ENCODE data around the gene FAM131B.

The FAM131B gene

DNA sequence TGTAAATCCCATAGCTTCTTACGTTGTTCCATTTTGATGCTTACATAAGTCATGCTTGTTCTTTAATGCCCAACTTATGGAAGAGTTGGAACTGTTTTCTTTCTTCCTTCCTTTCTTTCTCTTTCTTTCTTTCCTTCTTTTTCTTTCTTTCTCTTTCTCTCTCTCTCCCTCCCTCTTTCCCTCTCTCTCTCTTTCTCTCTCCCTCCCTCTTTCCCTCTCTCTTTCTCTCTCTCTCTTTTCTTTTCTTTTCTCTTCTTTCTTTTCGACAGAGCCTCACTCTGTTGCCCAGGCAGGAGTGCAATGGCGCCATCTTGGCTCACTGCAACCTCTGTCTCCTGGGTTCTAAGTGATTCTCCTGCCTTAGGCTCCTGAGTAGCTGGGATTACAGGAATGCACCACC is 18.9 kb downstream of the FAM131B start:
- H3K27me3 ChIP-seq (ENCODE audit: insufficient read depth, low read length, poor library complexity), result peaks cover 16% of the 10 kb centered on the region
- no peaks in the 10 kb centered on the region for H3K9me3 ChIP-seq (ENCODE audit: insufficient read depth, low read length, severe bottlenecking)
- TF ChIP-seq, protein P1, sequence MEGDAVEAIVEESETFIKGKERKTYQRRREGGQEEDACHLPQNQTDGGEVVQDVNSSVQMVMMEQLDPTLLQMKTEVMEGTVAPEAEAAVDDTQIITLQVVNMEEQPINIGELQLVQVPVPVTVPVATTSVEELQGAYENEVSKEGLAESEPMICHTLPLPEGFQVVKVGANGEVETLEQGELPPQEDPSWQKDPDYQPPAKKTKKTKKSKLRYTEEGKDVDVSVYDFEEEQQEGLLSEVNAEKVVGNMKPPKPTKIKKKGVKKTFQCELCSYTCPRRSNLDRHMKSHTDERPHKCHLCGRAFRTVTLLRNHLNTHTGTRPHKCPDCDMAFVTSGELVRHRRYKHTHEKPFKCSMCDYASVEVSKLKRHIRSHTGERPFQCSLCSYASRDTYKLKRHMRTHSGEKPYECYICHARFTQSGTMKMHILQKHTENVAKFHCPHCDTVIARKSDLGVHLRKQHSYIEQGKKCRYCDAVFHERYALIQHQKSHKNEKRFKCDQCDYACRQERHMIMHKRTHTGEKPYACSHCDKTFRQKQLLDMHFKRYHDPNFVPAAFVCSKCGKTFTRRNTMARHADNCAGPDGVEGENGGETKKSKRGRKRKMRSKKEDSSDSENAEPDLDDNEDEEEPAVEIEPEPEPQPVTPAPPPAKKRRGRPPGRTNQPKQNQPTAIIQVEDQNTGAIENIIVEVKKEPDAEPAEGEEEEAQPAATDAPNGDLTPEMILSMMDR (IDR thresholded peaks at IDR 0.05; ENCODE audit: borderline replicate concordance, extremely low read depth, low read length, poor library complexity, severe bottlenecking), result no peak
- TF ChIP-seq EZH2 (IDR thresholded peaks at IDR 0.05; ENCODE audit: borderline replicate concordance, low read depth, low read length, severe bottlenecking), result no peak
- ATAC-seq (ENCODE audit: insufficient read depth, low read depth), result no peak
- no peak overlapping the region for H3K4me2 ChIP-seq (ENCODE audit: insufficient read depth, low read length)
- H4K20me1 ChIP-seq (ENCODE audit: insufficient read depth, low read length), result no peaks in the 10 kb centered on the region
- H3K79me2 ChIP-seq (ENCODE audit: insufficient read depth, low read length), result no peaks in the 10 kb centered on the region
- no peak for DNase-seq
- H3K4me3 ChIP-seq (ENCODE audit: low read depth in 1 of 2, low read length in 2 of 2), result no peak overlapping the region
- no peak overlapping the region for H2AFZ ChIP-seq (ENCODE audit: low read depth, low read length)
- H3K36me3 ChIP-seq (ENCODE audit: insufficient read depth, low read length), result no peaks in the 10 kb centered on the region
- H3K27ac ChIP-seq (ENCODE audit: low read length), result no peak overlapping the region
- no peak overlapping the region for H3K9ac ChIP-seq (ENCODE audit: low read depth, low read length)
- H3K4me1 ChIP-seq (ENCODE audit: insufficient read depth, low read length), result no peaks in the 10 kb centered on the region

- H3K27ac ChIP-seq (ENCODE audit: low read length), result no peak overlapping the region
- TF ChIP-seq EZH2 (IDR thresholded peaks at IDR 0.05; ENCODE audit: borderline replicate concordance, low read depth, low read length, severe bottlenecking), result no peak
- TF ChIP-seq, protein P1 (IDR thresholded peaks at IDR 0.05; ENCODE audit: borderline replicate concordance, extremely low read depth, low read length, poor library complexity, severe bottlenecking), result no peak
- no peaks in the 10 kb centered on the region for H3K36me3 ChIP-seq (ENCODE audit: insufficient read depth, low read length)
- H3K4me3 ChIP-seq (ENCODE audit: low read depth in 1 of 2, low read length in 2 of 2), result no peak overlapping the region
- no peaks in the 10 kb centered on the region for H3K9me3 ChIP-seq (ENCODE audit: insufficient read depth, low read length, severe bottlenecking)
- no peaks in the 10 kb centered on the region for H3K79me2 ChIP-seq (ENCODE audit: insufficient read depth, low read length)
- H3K4me1 ChIP-seq (ENCODE audit: insufficient read depth, low read length), result no peaks in the 10 kb centered on the region
- no peak overlapping the region for H2AFZ ChIP-seq (ENCODE audit: low read depth, low read length)
- ATAC-seq (ENCODE audit: insufficient read depth, low read depth) (no peak), DNase-seq (no peak)
- H3K27me3 ChIP-seq (ENCODE audit: insufficient read depth, low read length, poor library complexity), result peaks cover 13% of the 10 kb centered on the region
- H3K9ac ChIP-seq (ENCODE audit: low read depth, low read length), result no peak overlapping the region
- no peak overlapping the region for H3K4me2 ChIP-seq (ENCODE audit: insufficient read depth, low read length)
- H4K20me1 ChIP-seq (ENCODE audit: insufficient read depth, low read length), result no peaks in the 10 kb centered on the region
Observed at GRCh38 chr7:143341842-143342241, 20.7 kb downstream of the FAM131B start.

DNA sequence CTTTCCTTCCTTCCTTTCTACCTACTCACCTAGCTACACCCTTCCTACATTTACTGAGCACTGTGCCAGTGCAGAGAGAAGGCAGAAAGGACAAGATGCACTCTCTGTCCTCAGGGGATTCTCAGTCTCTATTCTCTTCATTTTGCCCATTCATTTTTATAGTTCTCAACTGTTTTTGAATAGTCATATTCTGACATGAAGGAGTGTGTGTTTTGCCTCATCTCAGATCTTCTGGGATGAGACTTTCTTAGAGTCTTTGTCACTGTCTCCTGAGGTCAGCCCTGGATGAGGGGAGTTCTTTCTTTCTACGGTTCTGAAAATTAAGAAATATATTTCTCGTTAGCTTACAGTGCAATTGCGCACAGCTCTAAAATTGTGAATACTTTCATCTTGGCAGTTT is 25.3 kb downstream of the FAM131B start:
- ATAC-seq (ENCODE audit: insufficient read depth, low read depth), result no peak

More for the DNA sequence above, 25.3 kb downstream of the FAM131B start:
- H3K4me2 ChIP-seq (ENCODE audit: insufficient read depth, low read length), result no peak overlapping the region
- H3K9me3 ChIP-seq (ENCODE audit: insufficient read depth, low read length, severe bottlenecking), result no peaks in the 10 kb centered on the region
- no peaks in the 10 kb centered on the region for H3K4me1 ChIP-seq (ENCODE audit: insufficient read depth, low read length)
- H3K36me3 ChIP-seq (ENCODE audit: insufficient read depth, low read length), result no peaks in the 10 kb centered on the region
- H4K20me1 ChIP-seq (ENCODE audit: insufficient read depth, low read length), result no peaks in the 10 kb centered on the region
- no peak overlapping the region for H3K27ac ChIP-seq (ENCODE audit: low read length)
- no peak for TF ChIP-seq EZH2 (IDR thresholded peaks at IDR 0.05; ENCODE audit: borderline replicate concordance, low read depth, low read length, severe bottlenecking)
- TF ChIP-seq, protein P1 (IDR thresholded peaks at IDR 0.05; ENCODE audit: borderline replicate concordance, extremely low read depth, low read length, poor library complexity, severe bottlenecking), result no peak
- no peaks in the 10 kb centered on the region for H3K79me2 ChIP-seq (ENCODE audit: insufficient read depth, low read length)
- H3K4me3 ChIP-seq (ENCODE audit: low read depth in 1 of 2, low read length in 2 of 2), result no peak overlapping the region
- no peak for DNase-seq
- H3K27me3 ChIP-seq (ENCODE audit: insufficient read depth, low read length, poor library complexity), result peaks cover 14% of the 10 kb centered on the region
- H2AFZ ChIP-seq (ENCODE audit: low read depth, low read length), result no peak overlapping the region
- no peak overlapping the region for H3K9ac ChIP-seq (ENCODE audit: low read depth, low read length)

All from DND-41 (cell line).